HG03097 (cell line): ENCODE measurements around the gene TFB2M.
"Not testable (repeated sequence)": the region's sequence is repeated elsewhere in the genome, so short reads cannot be mapped to it uniquely, and the experiment has no call there.

Experiments
- ATAC-seq: cut with Tn5 transposase; IDR thresholded peaks from one replicate; pipeline ENCODE4 v1.9.1; 2021; ENCODE audit not compliant: unreplicated experiment, low FRiP score

Gene TFB2M

GRCh38 chr1:246583056-246583440 is 17.0 kb upstream of the TFB2M start:
- no peak for ATAC-seq

- ATAC-seq, result no peak
These were observed 16.4 kb upstream of the TFB2M start for GRCh38 chr1:246582301-246583055.

- ATAC-seq, result no peak
These were observed 14.7 kb upstream of the TFB2M start for GRCh38 chr1:246580497-246581370.

GRCh38 chr1:246579818-246580217 is 13.8 kb upstream of the TFB2M start:
- no peak for ATAC-seq

GRCh38 chr1:246577720-246578106 is 11.7 kb upstream of the TFB2M start:
- ATAC-seq, result no peak

- no peak for ATAC-seq
These were observed 11.1 kb upstream of the TFB2M start for GRCh38 chr1:246577082-246577719.

GRCh38 chr1:246576709-246577032 is 10.6 kb upstream of the TFB2M start:
- ATAC-seq, result no peak

GRCh38 chr1:246573491-246573890 is 7.4 kb upstream of the TFB2M start:
- no peak for ATAC-seq

GRCh38 chr1:246572785-246573184 is 6.7 kb upstream of the TFB2M start:
- ATAC-seq, result no peak

GRCh38 chr1:246571953-246572352 is 5.9 kb upstream of the TFB2M start:
- ATAC-seq, result no peak

- ATAC-seq, result not testable (repeated sequence)
These were observed 5.2 kb upstream of the TFB2M start for GRCh38 chr1:246571309-246571708.

- no peak for ATAC-seq
These were observed 3.5 kb upstream of the TFB2M start for GRCh38 chr1:246569248-246570238.

- no peak for ATAC-seq
These were observed 1.7 kb upstream of the TFB2M start for GRCh38 chr1:246567646-246568235.

- ATAC-seq, result peak; percentile 12
These were observed 968 bp upstream of the TFB2M start for GRCh38 chr1:246566813-246567645.

- no peak for ATAC-seq
These were observed 322 bp downstream of the TFB2M start for GRCh38 chr1:246565751-246566127.

GRCh38 chr1:246564839-246565750 is 966 bp downstream of the TFB2M start:
- no peak for ATAC-seq

- ATAC-seq, result not testable (repeated sequence)
These were observed 5.2 kb downstream of the TFB2M start for GRCh38 chr1:246560833-246561232.

- no peak for ATAC-seq
These were observed 6.8 kb downstream of the TFB2M start for GRCh38 chr1:246559310-246559709.
